Muscle layer of colon (tissue), 2 donors: ENCODE data around the gene LPCAT3.
A peak's percentile ranks its signal among the peaks of the same experiment; 100 is the strongest.

Experiments
- H3K27ac ChIP-seq: one replicate; pipeline ENCODE4 v1.7.0; 2013; ENCODE audit warnings: low read depth, mild to moderate bottlenecking, low read length, moderate library complexity
- H3K27me3 ChIP-seq, 2 donors: one replicate each; pipeline ENCODE4 v1.7.0; 2013; ENCODE audit warnings: low read length in 2 of 2, mild to moderate bottlenecking in 2 of 2; ENCODE audit not compliant: insufficient read depth in 2 of 2, control insufficient read depth in 1 of 2
- H3K36me3 ChIP-seq: one replicate; pipeline ENCODE4 v1.7.0; 2013; ENCODE audit warnings: mild to moderate bottlenecking, low read length; ENCODE audit not compliant: insufficient read depth
- H3K4me1 ChIP-seq: one replicate; pipeline ENCODE4 v1.7.0; 2013; ENCODE audit warnings: mild to moderate bottlenecking, low read length; ENCODE audit not compliant: insufficient read depth
- H3K4me3 ChIP-seq, 2 donors: one replicate each; pipeline ENCODE4 v1.7.0; 2013; ENCODE audit warnings: low read length in 2 of 2, low read depth in 1 of 2, mild to moderate bottlenecking in 1 of 2, moderate library complexity in 1 of 2
- H3K9ac ChIP-seq: one replicate; pipeline ENCODE4 v1.7.0; 2013; ENCODE audit warnings: low read length
- H3K9me3 ChIP-seq: one replicate; pipeline ENCODE4 v1.7.0; 2013; ENCODE audit warnings: mild to moderate bottlenecking, low read length
- donor health status: abdominal sarcoma.
- donor health status: Adenocarcinoma of cecum.

The LPCAT3 gene

GRCh38 chr12:7018350-7019042 is at the start of gene LPCAT3:
Gene LPCAT3, minus strand, starts transcription at chr12:7018476. Its CDS starts 52 bp downstream, at chr12:7018424.
- H3K9ac ChIP-seq, result peak within 1 kb of the TSS; percentile 90
- peaks cover 5% of the 10 kb centered on the region for H3K36me3 ChIP-seq
- peak within 1 kb of the TSS; percentile 98 for H3K27ac ChIP-seq
- H3K4me3 ChIP-seq, result peak within 1 kb of the TSS; percentile 94
- H3K4me1 ChIP-seq, result peaks cover 16% of the 10 kb centered on the region
- no peaks in the 10 kb centered on the region for H3K27me3 ChIP-seq
- H3K9me3 ChIP-seq, result no peaks in the 10 kb centered on the region

- Histone ChIP-seq H3K9me3 (no peaks in the 10 kb centered on the region), H3K4me3 (no peak overlapping the region), H3K27ac (no peak overlapping the region), H3K4me1 (peaks cover 23% of the 10 kb centered on the region), H3K27me3 (no peaks in the 10 kb centered on the region), H3K9ac (no peak overlapping the region), H3K36me3 (peaks cover 55% of the 10 kb centered on the region)
Observed at GRCh38 chr12:7067096-7067495, 48.8 kb upstream of the LPCAT3 start.

- Histone ChIP-seq H3K27ac (no peak overlapping the region), H3K4me1 (peaks cover 28% of the 10 kb centered on the region), H3K36me3 (peaks cover 55% of the 10 kb centered on the region), H3K27me3 (no peaks in the 10 kb centered on the region), H3K9ac (no peak overlapping the region), H3K4me3 (no peak overlapping the region), H3K9me3 (no peaks in the 10 kb centered on the region)
Observed at GRCh38 chr12:7066596-7066995, 48.3 kb upstream of the LPCAT3 start.

GRCh38 chr12:7065073-7065623 is 46.9 kb upstream of the LPCAT3 start:
- no peak overlapping the region for H3K4me3 ChIP-seq
- H3K27ac ChIP-seq, result no peak overlapping the region
- peaks cover 47% of the 10 kb centered on the region for H3K36me3 ChIP-seq
- no peaks in the 10 kb centered on the region for H3K27me3 ChIP-seq
- no peaks in the 10 kb centered on the region for H3K9me3 ChIP-seq
- H3K4me1 ChIP-seq, result peaks cover 37% of the 10 kb centered on the region
- no peak overlapping the region for H3K9ac ChIP-seq

GRCh38 chr12:7064516-7064915 is 46.2 kb upstream of the LPCAT3 start:
- no peaks in the 10 kb centered on the region for H3K9me3 ChIP-seq
- peaks cover 42% of the 10 kb centered on the region for H3K4me1 ChIP-seq
- H3K27me3 ChIP-seq, result no peaks in the 10 kb centered on the region
- no peak overlapping the region for H3K27ac ChIP-seq
- no peak overlapping the region for H3K9ac ChIP-seq
- H3K4me3 ChIP-seq, result no peak overlapping the region
- H3K36me3 ChIP-seq, result peaks cover 40% of the 10 kb centered on the region

- peaks cover 27% of the 10 kb centered on the region for H3K4me1 ChIP-seq
- H3K9me3 ChIP-seq, result no peaks in the 10 kb centered on the region
- H3K27ac ChIP-seq, result no peak overlapping the region
- peak overlapping the region; percentile 54 to 69 for H3K4me3 ChIP-seq
- H3K36me3 ChIP-seq, result peaks cover 21% of the 10 kb centered on the region
- no peaks in the 10 kb centered on the region for H3K27me3 ChIP-seq
- peak overlapping the region; percentile 67 for H3K9ac ChIP-seq
Observed at GRCh38 chr12:7061596-7061995, 43.3 kb upstream of the LPCAT3 start.

- H3K4me1 ChIP-seq, result peaks cover 27% of the 10 kb centered on the region
- H3K27ac ChIP-seq, result peak overlapping the region; percentile 65
- H3K27me3 ChIP-seq, result no peaks in the 10 kb centered on the region
- H3K9me3 ChIP-seq, result no peaks in the 10 kb centered on the region
- peak overlapping the region; percentile 54 to 69 for H3K4me3 ChIP-seq
- H3K9ac ChIP-seq, result peak overlapping the region; percentile 67
- H3K36me3 ChIP-seq, result peaks cover 16% of the 10 kb centered on the region
Observed at GRCh38 chr12:7061138-7061537, 42.9 kb upstream of the LPCAT3 start.

GRCh38 chr12:7060353-7060954 is 42.2 kb upstream of the LPCAT3 start, which contains the start of gene C1S:
Gene C1S, plus strand, starts transcription at chr12:7060718. Its CDS starts 1,195 bp downstream, at chr12:7061913.
- Histone ChIP-seq H3K9ac (peak within 1 kb of the TSS; percentile 67), H3K36me3 (peaks cover 9% of the 10 kb centered on the region), H3K27ac (peak within 1 kb of the TSS; percentile 65), H3K9me3 (no peaks in the 10 kb centered on the region), H3K27me3 (no peaks in the 10 kb centered on the region), H3K4me3 (peak within 1 kb of the TSS; percentile 54 to 69), H3K4me1 (peaks cover 27% of the 10 kb centered on the region)

GRCh38 chr12:7059780-7060179 is 41.5 kb upstream of the LPCAT3 start:
- peaks cover 9% of the 10 kb centered on the region for H3K36me3 ChIP-seq
- peaks cover 27% of the 10 kb centered on the region for H3K4me1 ChIP-seq
- H3K9ac ChIP-seq, result no peak overlapping the region
- peak overlapping the region; percentile 28 for H3K27ac ChIP-seq
- no peak overlapping the region for H3K4me3 ChIP-seq
- H3K9me3 ChIP-seq, result no peaks in the 10 kb centered on the region
- no peaks in the 10 kb centered on the region for H3K27me3 ChIP-seq

- peaks cover 9% of the 10 kb centered on the region for H3K36me3 ChIP-seq
- no peaks in the 10 kb centered on the region for H3K9me3 ChIP-seq
- H3K4me1 ChIP-seq, result peaks cover 27% of the 10 kb centered on the region
- no peak overlapping the region for H3K4me3 ChIP-seq
- no peak overlapping the region for H3K27ac ChIP-seq
- H3K27me3 ChIP-seq, result no peaks in the 10 kb centered on the region
- H3K9ac ChIP-seq, result no peak overlapping the region
Observed at GRCh38 chr12:7058850-7059395, 40.6 kb upstream of the LPCAT3 start.

GRCh38 chr12:7058163-7058845 is 40.0 kb upstream of the LPCAT3 start:
- H3K27ac ChIP-seq, result no peak overlapping the region
- H3K9ac ChIP-seq, result no peak overlapping the region
- no peaks in the 10 kb centered on the region for H3K9me3 ChIP-seq

More at GRCh38 chr12:7058163-7058845, 40.0 kb upstream of the LPCAT3 start:
- no peaks in the 10 kb centered on the region for H3K27me3 ChIP-seq
- peaks cover 27% of the 10 kb centered on the region for H3K4me1 ChIP-seq
- H3K4me3 ChIP-seq, result no peak overlapping the region
- peaks cover 5% of the 10 kb centered on the region for H3K36me3 ChIP-seq
